HG02970 (cell line): ENCODE measurements around the gene SLC6A3.
A peak's percentile ranks its signal among the peaks of the same experiment; 100 is the strongest.

ENCODE experiments used
- ATAC-seq: cut with Tn5 transposase; IDR thresholded peaks from one replicate; pipeline ENCODE4 v1.9.1; 2021; ENCODE audit warnings: mild to moderate bottlenecking, moderate library complexity, moderate number of reproducible peaks; ENCODE audit not compliant: unreplicated experiment, low FRiP score

SLC6A3 gene

GRCh38 chr5:1392261-1392660 lies 53.0 kb downstream of the SLC6A3 start:
- ATAC-seq, result no peak

DNA sequence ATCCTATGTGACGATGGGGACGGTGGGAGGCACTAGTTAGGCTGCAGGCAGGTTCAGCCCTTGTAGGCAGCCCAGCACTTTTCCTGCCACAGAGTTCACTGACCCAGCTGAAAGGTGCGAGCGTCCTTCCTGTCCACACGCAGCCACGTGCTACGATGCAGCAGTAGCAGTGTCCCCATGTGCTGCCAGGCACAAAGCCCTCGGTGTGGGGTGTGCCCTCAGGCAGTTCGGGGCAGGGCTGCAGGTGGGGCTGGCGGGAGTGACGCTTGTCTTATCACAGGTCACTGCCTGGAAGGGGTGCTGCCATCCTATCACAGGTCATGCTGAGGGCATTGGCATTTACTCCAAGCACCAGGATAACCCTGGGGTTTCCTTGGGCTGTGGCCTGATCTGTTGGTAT lies 53.5 kb downstream of the SLC6A3 start:
- ATAC-seq, result no peak

DNA sequence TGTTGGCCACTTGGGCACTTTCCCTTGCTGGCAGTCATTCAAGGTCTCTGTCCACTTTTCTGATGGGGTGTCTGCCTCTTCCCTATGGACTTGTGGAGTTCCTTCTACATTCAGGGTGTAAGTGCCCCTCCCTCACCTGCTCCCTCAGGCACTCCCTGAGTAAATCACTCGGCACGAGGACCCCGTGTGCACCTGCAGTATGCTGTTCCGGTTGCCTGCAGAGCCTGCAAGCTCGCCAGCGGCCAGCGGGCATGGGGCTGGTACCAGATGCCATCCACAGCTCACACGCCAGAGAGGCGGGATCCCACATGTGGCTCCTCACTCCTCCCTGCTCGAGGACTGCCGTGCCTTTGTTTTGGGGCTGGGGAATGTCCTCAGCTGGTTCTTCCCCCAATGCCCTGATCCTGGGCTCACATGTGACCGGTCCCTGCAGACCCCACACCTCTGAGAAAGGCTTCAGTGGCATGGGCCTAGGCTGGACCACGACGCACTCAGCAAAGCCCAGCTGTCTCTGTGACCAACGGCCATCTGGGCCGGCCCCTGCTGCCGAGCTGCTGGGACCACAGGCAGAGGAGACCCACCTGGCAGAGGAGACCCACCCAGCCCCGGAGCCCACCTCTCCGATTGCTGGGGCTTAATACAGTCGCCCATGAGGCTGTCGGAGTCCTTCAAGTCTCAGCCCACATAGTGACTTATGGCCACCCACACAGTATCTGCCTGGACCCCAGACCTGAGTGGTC lies 54.2 kb downstream of the SLC6A3 start:
- no peak for ATAC-seq

DNA sequence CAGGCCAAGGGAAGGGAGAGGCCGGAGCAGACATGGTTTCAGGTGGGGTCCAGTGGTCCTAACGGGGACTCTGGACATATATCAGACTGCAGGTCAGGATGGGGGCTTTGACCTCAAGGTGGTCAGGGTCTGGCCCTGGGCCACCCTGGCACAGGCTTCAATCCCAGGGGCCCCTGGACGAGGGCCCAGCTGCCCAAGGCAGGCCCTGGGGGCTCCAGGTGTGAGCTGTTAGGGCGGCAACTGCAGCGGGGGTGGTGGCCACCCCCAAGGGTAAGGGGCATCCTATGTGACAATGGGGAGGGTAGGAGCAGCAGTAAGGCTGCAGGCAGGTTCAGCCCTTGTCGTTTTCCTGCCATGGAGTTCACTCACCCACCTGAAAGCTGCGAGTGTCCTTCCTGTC lies 54.9 kb downstream of the SLC6A3 start:
- no peak for ATAC-seq

- no peak for ATAC-seq
Observed at GRCh38 chr5:1388383-1388967, 56.8 kb downstream of the SLC6A3 start.

DNA sequence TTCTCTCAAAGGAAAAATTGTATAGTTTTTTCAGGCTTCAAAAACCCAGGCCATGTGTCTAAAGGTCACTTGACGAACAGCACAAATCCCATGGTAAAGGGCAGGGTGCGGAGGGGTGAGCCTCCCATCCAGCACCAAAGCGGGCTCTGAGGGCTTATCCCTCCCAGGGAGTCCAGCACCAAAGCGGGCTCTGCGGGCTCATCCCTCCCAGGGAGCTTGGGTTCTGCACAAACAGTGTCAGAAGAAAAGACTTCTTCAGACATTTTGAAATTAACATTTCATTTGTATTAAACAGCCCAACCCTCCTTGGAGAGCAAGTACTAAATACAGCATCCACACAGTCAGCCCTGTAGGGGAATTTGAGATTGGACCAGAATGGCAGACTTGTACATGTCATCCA lies 57.4 kb downstream of the SLC6A3 start:
- ATAC-seq, result no peak

DNA sequence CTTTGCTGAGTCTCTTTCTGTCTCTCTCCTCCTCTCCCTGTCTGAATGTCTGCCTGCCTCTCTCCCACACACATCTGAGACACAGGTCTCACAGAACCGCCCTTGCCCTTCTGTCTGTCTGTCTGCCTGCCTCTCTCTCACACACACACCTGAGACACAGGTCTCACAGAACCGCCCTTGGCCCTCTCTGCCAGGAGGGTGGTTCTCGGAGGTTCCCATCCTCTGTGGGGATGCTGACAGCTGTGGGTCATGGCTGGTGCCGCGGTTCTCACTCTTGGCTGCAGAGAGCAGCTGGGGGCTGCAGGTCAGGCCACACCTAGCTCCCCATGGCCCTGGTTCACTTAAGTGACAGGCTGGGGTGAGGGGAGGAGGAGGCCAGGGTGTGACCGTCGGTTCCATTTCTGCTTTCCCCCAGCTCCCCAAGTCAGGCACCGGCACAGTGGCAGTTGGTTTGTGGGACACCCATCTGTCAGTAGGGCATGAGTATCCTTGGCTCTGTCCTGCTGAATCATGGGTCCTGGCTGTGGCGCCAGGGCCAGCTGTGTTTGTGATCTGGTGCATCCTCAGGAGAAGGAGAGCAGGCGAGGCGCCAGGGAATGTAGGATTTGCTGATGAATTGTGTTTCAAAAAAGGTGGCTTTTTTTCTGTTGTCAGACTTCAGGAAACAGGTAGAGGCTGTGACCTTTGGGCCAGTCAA lies 58.0 kb downstream of the SLC6A3 start:
- ATAC-seq, result no peak

DNA sequence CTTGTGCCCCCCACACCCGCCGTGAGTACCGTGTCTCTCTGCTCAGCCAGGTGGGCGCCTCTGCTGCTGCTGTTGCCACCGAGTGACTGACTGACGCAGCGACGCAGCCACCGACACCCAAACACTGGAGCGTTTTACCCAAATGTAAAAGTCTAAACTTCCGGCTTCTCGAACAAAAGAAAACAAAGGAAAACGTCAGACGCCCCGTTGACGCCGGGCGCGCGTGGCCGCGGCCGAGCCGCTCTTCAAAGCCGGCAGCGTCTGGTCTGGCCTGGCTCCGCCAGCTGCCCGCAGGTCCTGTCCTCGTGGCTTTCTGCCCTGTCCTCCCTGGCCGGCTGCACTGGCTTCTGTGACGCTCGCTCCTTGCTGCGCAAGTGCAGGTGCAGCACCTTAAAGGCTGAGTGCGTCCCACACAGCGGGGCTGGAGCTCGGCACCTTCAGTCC lies 58.9 kb downstream of the SLC6A3 start:
- peak; percentile 34 for ATAC-seq

DNA sequence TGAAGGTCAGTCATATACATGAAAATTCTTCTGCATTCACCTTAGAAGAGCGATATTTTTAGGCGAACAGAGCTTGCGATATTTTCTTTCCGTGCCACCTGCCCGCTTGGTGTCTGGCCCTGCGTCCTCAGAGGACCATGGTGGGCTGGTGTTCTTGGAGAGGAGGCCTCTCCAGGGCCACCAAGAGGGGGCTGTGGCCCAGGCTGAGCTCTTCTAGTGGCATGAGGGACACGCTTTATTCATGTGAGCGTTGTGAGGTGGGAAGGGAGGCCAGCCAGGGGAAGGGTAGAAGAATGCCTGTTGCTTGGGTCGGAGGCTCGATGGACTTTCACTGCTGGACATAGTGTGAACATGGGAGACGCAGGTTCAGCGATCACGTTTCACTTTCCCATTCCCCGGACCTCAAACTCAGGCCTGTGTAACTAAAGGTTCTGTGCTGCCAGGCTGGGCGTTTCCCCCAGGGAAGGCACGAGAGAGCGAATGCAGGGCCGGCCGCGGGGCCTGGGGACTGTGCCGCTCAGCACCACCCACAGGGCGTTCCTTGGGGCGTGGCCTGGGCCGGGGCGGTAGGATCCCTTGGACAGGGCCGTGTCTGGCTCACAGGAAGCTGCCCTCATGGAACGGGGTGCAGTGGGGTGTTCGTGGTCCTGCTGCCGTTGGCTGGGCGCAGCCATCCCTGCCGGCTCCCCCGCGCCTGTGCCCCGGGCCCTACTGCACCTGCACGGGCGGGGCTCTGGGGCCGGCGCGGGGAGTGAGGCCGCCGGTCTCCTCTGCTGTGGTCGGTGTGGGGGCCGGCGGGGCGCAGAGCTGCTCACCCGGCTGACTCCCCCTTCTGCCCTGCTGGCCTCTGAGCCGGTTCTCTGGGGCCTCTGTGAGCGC lies 59.6 kb downstream of the SLC6A3 start:
- peak; percentile 69 for ATAC-seq

DNA sequence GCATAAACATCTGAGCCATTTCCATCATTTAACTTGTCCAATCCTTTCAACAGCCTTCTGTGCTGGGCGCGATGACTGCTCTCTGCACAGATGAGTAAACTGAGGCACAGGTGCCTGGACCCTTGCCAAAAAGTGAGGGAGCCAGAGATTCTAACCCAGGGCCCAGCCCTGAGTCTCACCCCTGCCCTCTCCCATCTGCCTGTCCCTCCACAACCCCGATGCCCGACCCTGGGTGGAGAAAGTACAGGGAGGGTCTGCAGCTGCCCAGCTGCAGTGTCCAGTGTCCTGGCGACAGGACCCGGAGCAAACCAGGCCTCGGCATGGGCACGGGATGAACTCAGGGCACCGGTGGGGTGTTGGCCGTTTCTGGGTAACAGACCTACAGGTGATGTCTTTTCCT lies 60.7 kb downstream of the SLC6A3 start:
- no peak for ATAC-seq

DNA sequence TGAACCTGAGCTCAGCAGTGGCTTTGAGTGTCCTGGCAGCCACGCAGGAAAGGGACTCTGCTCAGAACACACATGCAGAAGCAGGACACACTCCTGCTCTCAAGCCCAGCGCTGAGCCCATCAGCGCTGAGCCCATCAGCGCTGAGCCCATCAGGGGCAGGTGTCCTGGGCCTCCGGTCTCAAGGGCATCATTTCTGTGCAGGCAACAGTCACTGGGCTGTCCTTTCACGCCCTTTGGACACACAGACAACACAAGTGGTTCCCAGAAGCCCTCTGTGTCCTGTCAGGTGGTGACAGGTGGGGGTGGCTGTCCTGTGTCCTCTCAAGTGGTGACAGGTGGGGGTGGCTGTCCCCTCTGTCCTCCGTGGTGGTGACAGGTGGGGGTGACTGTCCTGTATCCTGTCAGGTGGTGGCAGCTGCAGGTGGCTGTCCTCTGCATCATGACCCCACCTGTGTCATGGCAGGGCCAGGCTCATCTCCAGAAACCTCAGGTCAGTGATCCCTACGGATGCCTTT lies 61.3 kb downstream of the SLC6A3 start:
- ATAC-seq, result no peak

DNA sequence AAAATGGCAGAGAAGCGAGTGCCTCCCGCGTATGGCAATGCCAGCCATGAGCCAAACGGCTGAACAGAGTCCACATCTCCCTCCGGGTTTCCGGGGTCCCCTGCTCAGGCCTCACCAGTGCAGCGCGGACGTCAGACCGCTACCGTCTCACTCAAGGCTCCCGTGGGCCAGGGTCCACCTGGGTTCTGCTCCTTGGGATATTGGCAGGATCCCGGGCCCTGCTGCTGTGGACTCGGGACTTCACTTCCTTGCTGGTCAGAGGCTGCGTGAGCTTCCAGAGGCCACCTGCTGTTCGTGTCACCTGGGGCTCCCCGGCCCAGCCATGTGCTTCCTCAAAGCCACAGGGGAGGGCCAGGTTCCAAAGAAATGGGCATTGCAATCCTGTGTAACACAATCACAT lies 61.9 kb downstream of the SLC6A3 start:
- no peak for ATAC-seq

GRCh38 chr5:1382248-1382700 lies 63.0 kb downstream of the SLC6A3 start:
- no peak for ATAC-seq

DNA sequence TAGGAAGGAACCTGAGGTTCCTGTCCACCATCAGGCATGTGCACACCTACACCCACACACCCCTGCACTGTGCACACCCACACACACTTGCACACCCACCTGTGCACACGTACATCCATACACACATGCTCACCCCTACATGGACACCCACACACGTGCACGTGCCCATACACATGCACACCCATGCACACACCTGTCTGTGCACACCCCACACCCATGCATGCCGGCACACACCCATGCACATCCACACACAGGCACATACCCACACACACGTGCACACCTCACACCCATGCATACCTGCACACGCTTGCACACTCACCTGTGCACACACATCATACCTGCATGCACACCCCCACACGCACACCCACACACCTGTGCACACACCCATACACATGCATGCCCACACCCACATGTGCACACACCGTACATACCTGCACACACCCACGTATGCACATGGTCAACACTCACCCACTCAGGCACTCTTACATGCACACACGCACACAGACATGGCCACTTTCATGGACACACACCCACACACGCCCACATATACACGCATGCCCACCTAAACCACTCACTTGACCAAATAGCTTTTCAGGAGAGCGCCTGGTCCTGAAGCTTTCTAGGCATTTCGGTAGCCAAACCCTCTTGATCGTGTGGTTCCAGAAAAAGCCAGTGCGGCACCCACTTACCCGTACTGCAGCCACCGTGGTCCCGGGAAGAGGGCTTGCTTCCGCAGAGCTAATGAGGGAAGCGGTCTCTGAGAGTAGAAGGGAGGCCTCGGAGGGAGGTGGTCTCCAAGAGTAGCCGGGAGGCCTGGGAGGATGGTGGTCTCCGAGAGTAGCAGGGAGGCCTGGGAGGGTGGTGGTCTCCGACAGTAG lies 63.6 kb downstream of the SLC6A3 start:
- no peak for ATAC-seq

- ATAC-seq, result no peak
Observed at GRCh38 chr5:1380910-1381309, 64.3 kb downstream of the SLC6A3 start.

GRCh38 chr5:1380011-1380817 lies 65.0 kb downstream of the SLC6A3 start:
- ATAC-seq, result no peak

GRCh38 chr5:1378866-1379659 lies 66.2 kb downstream of the SLC6A3 start:
- no peak for ATAC-seq

GRCh38 chr5:1378096-1378495 lies 67.1 kb downstream of the SLC6A3 start:
- no peak for ATAC-seq
